Skeletal muscle tissue (tissue), 4 donors: ENCODE data around the gene ZDHHC22. TPM values are rescaled to one million over a fixed set of nuclear protein-coding genes. Genes with fewer than 3 reads are reported as not detected.

ENCODE experiments used
- H3K27ac ChIP-seq: one replicate; pipeline ENCODE4 v1.7.0; 2013; ENCODE audit warnings: mild to moderate bottlenecking, low read depth, low read length, inconsistent platforms
- H3K27me3 ChIP-seq, 3 donors: one replicate each; pipeline ENCODE4 v1.7.0; 2013; ENCODE audit warnings: low read length in 3 of 3; ENCODE audit not compliant: control insufficient read depth in 3 of 3, insufficient read depth in 3 of 3
- H3K36me3 ChIP-seq, 3 donors: one replicate each; pipeline ENCODE4 v1.7.0; 2013; ENCODE audit warnings: low read length in 3 of 3; ENCODE audit not compliant: control insufficient read depth in 3 of 3, insufficient read depth in 3 of 3
- H3K4me1 ChIP-seq, 3 donors: one replicate each; pipeline ENCODE4 v1.7.0; 2013; ENCODE audit warnings: low read length in 3 of 3, mild to moderate bottlenecking in 3 of 3; ENCODE audit not compliant: control insufficient read depth in 3 of 3, insufficient read depth in 3 of 3
- H3K4me3 ChIP-seq, 3 donors: one replicate each; pipeline ENCODE4 v1.7.0; 2013; ENCODE audit warnings: low read length in 3 of 3
- H3K9ac ChIP-seq, 3 donors: one replicate each; pipeline ENCODE4 v1.7.0; 2013; ENCODE audit warnings: low read length in 3 of 3, mild to moderate bottlenecking in 3 of 3, moderate library complexity in 2 of 3, low read depth in 1 of 3
- H3K9me3 ChIP-seq, 3 donors: one replicate each; pipeline ENCODE4 v1.7.0; 2013; ENCODE audit warnings: low read length in 3 of 3; ENCODE audit not compliant: control insufficient read depth in 3 of 3
- total RNA-seq: library from RNA; depleted of rRNA; stranded (reverse); fragments of >200 nt; gene quantifications from one replicate; pipeline ENCODE4 v1.2.3, GENCODE V29; 2014
- donor health status: Osteomylitis.

Gene ZDHHC22
- total RNA-seq, 1 donor from 2014 or later: 0.52 TPM

DNA sequence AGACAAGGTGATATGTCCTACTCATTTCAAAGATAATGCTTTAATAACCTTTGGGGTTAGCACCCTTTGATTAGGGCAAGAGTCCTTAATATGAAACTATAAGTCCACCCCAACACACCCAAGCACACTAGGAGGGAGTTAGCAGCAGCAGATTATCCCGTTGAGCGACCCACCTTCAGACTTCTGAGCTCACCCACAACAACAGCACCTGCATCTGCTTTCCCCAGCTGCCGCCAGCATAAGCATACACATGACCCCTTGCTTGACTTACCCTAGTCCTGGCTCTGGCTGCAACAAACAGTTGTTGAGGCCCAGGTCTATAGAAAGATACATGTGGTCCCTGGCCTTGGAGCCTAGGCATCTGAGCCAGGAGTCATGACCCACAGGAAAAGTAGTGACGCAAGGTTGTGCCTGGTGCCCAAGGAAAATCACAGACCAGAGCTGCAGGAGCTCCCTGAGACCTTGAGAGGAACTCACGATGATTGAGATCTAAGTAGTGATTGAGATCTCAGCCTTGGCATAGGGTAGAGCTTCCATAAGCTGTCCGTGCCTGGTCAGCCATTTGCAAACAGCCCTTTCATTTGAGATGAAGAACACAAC is 19.0 kb downstream of the ZDHHC22 start:
- Histone ChIP-seq H3K9me3 (no peaks in the 10 kb centered on the region), H3K4me3 (no peak overlapping the region), H3K4me1 (peaks cover 43 to 55% (median 52%) of the 10 kb centered on the region in 3 donors), H3K36me3 (peaks cover 3 to 10% (median 4%) of the 10 kb centered on the region in 3 donors), H3K27me3 (peaks cover 3 to 7% (median 5%) of the 10 kb centered on the region in 3 donors), H3K27ac (no peak overlapping the region), H3K9ac (no peak overlapping the region)

DNA sequence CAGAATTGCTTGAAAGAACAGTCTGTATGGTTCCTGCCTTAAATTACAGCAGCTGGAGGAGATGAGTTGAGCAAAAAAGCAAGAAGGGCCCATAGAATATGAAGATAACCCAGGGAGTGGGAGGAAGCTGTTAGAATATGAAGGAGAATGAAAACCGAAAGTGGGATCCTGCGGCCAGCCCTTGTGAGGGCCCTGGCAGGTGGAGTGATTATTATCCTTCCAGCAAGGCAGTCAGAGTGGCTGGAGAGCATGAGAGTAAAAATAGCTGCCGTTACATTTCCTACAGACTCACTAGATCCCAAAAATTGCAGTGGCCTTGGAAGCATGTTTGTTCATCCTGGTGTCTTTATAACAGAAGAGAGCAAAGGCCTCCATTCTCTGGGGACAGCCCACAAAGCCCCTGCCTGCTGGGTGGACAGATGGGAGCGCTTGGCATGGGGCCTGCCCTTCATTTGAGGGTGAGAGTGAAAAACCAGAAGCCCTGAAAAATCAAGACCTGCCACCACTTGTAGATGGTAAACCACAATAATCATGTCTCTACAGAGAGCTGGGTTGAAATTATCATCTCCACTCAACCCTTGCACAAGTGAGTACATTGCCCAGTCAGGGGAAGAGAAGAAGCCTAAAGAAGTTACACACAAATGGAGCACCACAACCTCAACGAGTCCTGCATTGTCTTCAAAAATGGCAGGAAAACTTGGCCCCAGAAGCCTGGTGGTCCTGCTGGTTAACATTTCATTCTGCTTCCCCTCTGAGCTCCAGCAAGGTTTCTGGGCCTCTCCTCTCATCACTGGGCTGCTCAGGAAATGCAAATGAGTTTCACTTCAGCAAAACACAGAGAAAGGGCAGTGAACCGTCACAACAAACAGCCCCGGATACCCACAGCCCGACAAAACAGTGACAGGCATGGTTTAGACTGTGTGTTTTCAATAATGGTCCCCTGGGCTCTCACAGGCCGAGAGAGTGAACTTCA is 20.5 kb downstream of the ZDHHC22 start:
- Histone ChIP-seq H3K27me3 (peaks cover 3 to 7% (median 5%) of the 10 kb centered on the region in 3 donors), H3K36me3 (peaks cover 4 to 15% (median 4%) of the 10 kb centered on the region in 3 donors), H3K4me1 (peaks cover 58 to 69% (median 65%) of the 10 kb centered on the region in 3 donors), H3K9ac (peak overlapping the region in 1 of 3 donors; percentile 72), H3K4me3 (peak overlapping the region; percentile 34 to 52 (median 39)), H3K9me3 (no peaks in the 10 kb centered on the region), H3K27ac (peak overlapping the region; percentile 54)

DNA sequence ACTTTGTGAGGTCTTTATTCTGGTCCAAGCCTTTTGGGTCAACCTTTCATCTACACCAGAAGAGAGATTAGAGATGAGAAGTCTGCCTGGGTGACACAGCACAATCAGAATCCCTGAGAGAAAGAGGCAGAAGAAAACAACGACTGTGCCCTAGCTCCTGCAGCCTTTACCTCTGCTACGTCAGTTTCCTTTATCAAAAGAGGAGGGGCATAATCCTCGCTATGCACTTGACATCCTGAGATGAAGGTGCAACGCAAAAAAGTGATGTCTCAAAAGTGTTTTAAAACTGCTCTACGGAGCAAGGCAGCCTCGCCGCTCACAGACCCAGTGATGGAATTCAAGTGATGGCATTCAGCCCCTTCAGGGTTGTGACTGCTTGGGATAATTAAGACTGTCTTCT is 21.7 kb downstream of the ZDHHC22 start:
- H3K9ac ChIP-seq: no peak overlapping the region
- no peaks in the 10 kb centered on the region for H3K27me3 ChIP-seq
- H3K27ac ChIP-seq: no peak overlapping the region
- H3K4me1 ChIP-seq: peaks cover 56 to 73% (median 61%) of the 10 kb centered on the region in 3 donors
- no peaks in the 10 kb centered on the region for H3K9me3 ChIP-seq
- no peak overlapping the region for H3K4me3 ChIP-seq
- peaks cover 5 to 20% (median 9%) of the 10 kb centered on the region in 3 donors for H3K36me3 ChIP-seq

DNA sequence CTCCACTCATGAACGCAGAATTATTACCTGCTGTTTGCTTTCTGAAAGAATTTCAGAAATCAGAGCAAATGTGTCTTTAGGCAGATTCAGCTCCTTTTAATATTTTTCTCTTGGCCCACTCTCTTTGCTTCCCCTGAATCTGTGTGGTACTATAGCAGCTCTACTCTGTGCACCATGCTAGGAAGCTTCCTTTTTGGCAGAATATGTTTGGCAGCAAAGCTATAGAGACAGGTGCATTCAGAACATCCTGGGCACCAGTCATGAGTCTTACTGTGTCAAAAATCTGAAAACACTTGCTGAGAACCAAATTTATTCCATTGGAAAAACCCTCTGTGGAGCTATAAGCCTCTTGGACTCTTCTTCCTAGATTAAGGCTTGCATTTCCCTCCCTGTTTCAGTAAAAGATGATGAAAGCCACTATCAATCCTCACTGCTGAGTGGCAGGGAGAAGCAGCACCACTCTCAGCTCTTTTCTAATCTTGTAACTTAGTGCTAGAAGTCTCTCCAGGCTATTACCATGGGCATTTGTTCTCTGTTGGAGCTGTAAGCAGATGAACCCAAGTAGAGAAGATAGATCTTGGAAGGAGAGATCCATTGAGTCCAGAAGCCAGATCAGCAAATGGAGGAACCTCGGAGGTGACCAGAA is 25.3 kb downstream of the ZDHHC22 start:
- H3K9ac ChIP-seq: peak overlapping the region in 1 of 3 donors; percentile 18
- peak overlapping the region; percentile 38 for H3K27ac ChIP-seq
- no peak overlapping the region for H3K4me3 ChIP-seq
- no peaks in the 10 kb centered on the region for H3K9me3 ChIP-seq
- no peaks in the 10 kb centered on the region for H3K27me3 ChIP-seq
- peaks cover 43 to 54% (median 50%) of the 10 kb centered on the region in 3 donors for H3K4me1 ChIP-seq
- peaks cover 25 to 45% (median 32%) of the 10 kb centered on the region in 3 donors for H3K36me3 ChIP-seq

DNA sequence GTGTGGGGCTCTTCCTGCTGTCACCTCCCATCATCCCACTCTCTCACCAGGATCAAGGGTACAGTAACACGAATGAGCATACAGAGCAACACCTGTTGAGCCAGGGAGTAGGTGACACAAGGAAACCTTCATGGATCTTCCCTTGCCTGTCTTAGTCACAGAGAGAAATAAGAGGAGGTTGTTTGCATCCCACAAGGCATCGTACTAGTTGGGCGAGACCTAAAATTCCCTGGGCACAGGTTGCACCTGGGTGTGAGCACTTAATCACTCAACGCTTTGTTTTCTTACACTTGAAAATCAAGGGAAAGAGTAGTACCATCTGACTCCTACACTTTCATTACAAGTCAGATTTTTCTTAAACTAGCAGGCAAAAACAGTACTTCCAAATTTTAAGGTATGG is 27.0 kb downstream of the ZDHHC22 start:
- H3K4me3 ChIP-seq: no peak overlapping the region
- H3K4me1 ChIP-seq: peaks cover 47 to 54% (median 51%) of the 10 kb centered on the region in 3 donors
- no peaks in the 10 kb centered on the region for H3K9me3 ChIP-seq
- H3K9ac ChIP-seq: no peak overlapping the region
- H3K27ac ChIP-seq: peak overlapping the region; percentile 9
- peaks cover 28 to 53% (median 37%) of the 10 kb centered on the region in 3 donors for H3K36me3 ChIP-seq
- no peaks in the 10 kb centered on the region for H3K27me3 ChIP-seq

DNA sequence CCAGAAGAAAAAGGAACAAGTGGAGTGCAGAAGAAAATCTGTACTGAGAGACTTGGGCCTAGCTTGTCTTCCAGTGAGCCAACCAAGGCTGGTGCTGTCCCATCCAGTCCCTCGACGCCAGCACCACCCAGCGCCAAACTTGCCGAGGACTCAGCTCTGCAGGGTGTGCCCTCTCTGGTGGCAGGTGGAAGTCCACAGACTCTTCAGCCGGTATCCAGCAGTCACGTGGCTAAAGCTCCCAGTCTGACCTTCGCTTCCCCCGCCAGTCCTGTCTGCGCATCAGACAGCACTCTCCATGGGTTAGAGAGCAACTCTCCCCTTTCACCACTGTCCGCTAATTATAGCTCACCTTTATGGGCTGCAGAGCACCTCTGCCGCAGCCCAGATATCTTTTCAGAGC is 27.9 kb downstream of the ZDHHC22 start:
- H3K9me3 ChIP-seq: no peaks in the 10 kb centered on the region
- no peak overlapping the region for H3K9ac ChIP-seq
- H3K4me3 ChIP-seq: no peak overlapping the region
- H3K27ac ChIP-seq: peak overlapping the region; percentile 9
- H3K36me3 ChIP-seq: peaks cover 28 to 59% (median 38%) of the 10 kb centered on the region in 3 donors
- H3K27me3 ChIP-seq: no peaks in the 10 kb centered on the region
- H3K4me1 ChIP-seq: peaks cover 52 to 59% (median 58%) of the 10 kb centered on the region in 3 donors

DNA sequence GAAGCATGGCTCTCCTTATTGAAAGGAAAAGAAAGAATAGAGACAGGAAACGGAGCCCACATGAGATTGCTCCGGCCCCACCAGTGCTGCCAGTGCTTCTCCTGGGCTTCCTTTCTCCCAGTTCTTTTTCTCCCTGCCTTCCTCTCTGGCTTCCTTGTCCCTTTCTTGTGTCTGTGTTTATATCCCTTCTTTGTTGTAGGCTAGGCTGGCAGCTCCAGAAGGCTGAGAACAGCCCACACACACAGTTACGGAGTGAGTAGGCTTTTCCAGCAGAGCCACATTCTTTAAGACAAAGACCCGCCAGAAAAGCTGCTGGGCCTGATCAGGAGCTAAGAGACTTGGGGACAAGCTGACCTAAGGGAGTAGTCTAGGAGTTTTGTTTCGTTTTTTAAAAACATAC is 30.6 kb downstream of the ZDHHC22 start:
- H3K4me1 ChIP-seq: peaks cover 54 to 55% (median 55%) of the 10 kb centered on the region in 3 donors
- H3K27me3 ChIP-seq: no peaks in the 10 kb centered on the region
- no peak overlapping the region for H3K4me3 ChIP-seq
- H3K9me3 ChIP-seq: no peaks in the 10 kb centered on the region
- H3K36me3 ChIP-seq: peaks cover 32 to 56% (median 42%) of the 10 kb centered on the region in 3 donors
- peak overlapping the region; percentile 55 for H3K27ac ChIP-seq
- H3K9ac ChIP-seq: peak overlapping the region in 2 of 3 donors; percentile 24 to 33

DNA sequence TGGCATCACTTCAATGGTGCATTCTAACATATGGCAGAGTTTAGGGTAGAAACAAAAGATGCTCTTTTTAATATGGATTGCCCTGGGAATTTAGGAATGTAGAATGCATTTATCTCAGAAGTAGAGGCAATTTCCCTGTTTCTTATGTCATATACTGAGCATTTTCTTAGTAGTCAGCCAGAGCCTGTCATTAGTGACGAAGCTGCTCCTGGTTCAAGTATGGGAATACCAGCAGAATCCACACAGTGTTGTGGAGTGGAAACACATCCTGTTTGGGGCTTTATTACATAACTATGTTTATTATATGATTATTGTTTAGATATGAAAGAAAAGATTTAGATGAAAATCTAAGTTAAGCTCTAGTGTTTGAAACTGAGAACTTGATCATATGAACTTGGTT is 31.3 kb downstream of the ZDHHC22 start:
- peaks cover 33 to 57% (median 39%) of the 10 kb centered on the region in 3 donors for H3K36me3 ChIP-seq
- peak overlapping the region; percentile 55 for H3K27ac ChIP-seq
- H3K27me3 ChIP-seq: no peaks in the 10 kb centered on the region
- H3K9ac ChIP-seq: no peak overlapping the region
- no peak overlapping the region for H3K4me3 ChIP-seq
- peaks cover 56 to 60% (median 59%) of the 10 kb centered on the region in 3 donors for H3K4me1 ChIP-seq
- no peaks in the 10 kb centered on the region for H3K9me3 ChIP-seq

DNA sequence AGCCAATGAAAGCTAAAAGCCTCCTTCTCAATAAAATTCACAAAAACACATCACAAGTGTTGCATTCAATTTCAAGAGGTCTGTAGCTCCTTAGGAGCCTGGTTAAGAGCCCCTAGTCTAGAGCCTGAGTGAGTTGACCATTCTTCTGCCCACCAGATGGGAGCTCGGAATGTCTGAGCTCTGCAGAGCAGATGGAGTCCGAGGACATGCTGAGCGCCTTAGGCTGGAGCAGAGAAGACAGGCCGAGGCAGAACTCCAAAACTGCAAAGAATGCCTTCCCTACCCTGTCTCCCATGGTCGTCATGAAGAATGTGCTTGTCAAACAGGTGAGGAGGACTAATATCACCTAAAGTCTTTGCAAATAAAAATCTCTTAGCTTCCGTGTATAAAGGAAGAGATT is 31.9 kb downstream of the ZDHHC22 start:
- Histone ChIP-seq H3K9me3 (no peaks in the 10 kb centered on the region), H3K9ac (no peak overlapping the region), H3K27ac (no peak overlapping the region), H3K27me3 (no peaks in the 10 kb centered on the region), H3K4me3 (no peak overlapping the region), H3K4me1 (peaks cover 61 to 66% (median 64%) of the 10 kb centered on the region in 3 donors), H3K36me3 (peaks cover 30 to 50% (median 36%) of the 10 kb centered on the region in 3 donors)
